GM19372 (cell line): ENCODE results near the gene HOXB7.

ENCODE experiments used
- ATAC-seq: cut with Tn5 transposase; IDR thresholded peaks from one replicate; pipeline ENCODE4 v1.9.1; 2021; ENCODE audit warnings: mild to moderate bottlenecking, low read depth, moderate library complexity; ENCODE audit not compliant: unreplicated experiment

HOXB7 gene

DNA sequence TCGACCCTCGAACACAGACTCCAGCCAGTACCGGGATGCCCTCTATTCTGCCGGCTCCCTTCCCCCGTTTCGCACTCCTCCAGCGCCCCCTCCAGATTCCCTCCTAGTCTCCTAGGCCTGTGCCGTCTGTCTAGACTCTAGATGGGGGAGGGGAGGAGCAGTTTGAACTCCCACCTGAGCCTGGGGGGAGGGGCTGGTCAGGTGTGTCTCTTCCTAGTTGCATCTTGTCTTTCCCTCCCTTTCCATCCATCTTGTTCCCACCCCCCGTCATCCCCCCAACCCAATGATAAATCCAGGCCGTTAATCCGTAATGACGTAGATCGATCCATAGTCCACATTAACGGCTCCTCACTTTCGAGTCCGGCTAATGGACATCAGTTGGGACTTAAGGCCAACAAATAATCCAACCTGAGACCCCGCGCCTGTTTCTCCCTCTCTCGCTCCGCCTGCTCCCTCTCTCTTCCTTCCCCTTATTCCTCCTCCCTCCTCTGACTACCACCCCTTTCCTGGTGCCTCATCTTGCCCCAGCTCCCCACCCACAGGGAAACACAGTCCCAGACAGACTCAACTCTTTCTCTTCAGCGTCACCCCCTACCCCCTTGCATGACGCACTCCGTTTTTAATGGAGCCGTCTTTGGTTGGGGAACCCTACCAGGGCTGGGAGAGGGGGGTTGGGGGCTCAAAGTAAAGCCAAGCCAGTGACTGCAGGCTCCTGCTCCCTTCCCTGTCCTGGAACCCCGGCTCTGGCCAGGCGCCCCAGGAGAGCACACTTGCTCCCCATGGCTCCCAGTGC lies 13.9 kb downstream of the HOXB7 start:
- ATAC-seq: no peak

DNA sequence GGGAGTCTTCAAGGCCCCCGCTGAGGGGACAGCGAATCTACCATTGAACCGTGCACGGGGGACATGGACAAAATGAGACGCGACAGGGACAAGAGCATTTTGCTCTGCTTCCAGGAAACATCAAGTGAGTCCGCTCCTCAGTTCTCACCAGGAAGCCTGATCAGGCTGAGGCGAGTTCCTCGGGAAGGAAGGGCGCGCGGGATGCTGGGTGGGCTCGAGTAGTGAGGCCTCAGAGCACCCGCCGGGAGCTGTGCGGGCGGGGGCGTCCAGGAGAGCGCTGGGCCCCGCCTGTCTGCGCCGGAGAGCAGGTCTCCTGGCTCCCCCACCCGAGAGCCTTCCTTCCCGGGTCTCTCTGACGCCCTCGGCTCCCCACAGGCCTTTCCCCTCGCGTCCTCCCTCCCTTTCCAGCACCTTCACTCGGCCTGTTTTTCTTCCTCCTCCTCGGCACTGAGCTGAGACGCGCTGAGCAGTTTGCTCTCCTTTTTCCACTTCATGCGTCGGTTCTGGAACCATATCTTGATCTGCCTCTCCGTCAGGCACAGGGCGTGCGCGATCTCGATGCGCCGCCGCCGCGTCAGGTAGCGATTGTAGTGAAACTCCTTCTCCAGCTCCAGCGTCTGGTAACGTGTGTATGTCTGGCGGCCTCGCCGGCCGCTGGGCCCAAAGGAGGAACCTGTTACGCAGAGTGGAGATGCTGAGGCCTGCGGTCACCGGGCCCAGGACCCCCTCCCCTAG lies 14.7 kb downstream of the HOXB7 start:
- ATAC-seq: no peak

DNA sequence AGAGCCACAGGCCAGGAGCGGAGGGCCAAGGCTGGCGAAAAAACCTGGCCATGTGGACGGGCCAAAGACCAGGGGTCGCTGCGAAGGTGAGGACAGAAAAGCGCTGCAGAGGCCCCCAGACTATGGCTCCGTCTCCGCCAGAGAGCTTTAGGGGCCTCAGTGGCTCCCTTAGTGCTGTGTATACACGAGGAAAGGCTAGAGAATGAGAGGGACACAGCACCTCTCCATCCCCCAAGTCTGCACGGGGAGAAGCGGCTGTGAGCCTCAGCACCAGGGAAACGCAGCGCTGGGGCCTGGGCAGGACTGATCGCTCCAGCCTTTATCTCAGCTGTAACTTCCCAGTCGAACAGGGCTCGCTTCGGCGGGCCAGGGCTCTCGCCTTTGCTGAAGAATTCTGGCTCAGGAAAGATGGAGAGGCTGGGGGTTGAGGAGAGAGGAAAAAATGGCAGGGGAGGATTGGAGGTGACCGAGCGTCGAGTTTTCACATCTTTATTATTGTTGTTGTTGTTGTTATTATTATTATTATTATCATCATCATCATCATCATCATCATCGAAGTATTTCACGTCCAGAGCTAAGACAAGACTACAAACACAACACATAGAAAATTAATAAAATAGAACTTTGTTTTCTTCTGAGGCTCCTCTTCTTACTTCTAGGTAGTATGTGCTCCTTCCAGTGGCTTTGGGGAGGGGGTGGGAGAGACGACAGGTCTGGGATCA lies 15.4 kb downstream of the HOXB7 start:
- ATAC-seq: no peak

DNA sequence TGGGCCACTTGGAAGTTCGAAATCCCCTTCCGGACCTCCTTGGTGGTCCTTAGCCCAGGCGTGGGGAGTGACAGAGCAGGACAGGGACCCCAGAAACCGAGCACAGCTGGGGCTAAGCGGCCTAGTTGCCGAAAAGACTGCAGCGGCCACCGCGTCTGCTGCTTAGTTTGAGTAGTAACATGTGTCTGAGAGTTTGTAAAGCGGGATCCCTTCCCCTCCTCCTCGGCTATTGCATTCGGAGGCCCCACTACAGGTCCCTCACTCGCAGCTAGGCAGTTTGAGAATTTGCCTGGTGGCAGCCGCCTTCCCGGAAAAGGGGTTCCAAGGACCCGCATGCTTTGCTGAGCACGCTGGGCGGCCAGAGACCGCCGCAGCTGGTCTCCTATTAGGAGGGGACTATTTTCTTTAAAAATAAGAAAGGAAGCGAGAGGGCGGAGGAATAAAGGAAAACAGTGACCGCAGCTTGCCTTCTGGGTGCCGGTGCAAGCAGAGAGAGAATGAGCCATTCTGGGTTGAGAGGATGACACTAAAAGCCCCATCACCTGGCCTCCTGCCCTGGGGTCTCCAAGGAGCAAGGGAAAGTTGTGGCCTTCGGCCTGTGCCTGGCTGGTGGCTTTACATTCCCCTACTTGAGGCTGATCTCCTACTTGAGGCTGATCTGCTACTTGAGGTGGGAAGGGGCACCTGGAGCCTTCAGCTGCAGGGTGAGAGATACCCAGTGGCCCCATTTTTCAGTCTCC lies 16.1 kb downstream of the HOXB7 start:
- ATAC-seq: no peak

DNA sequence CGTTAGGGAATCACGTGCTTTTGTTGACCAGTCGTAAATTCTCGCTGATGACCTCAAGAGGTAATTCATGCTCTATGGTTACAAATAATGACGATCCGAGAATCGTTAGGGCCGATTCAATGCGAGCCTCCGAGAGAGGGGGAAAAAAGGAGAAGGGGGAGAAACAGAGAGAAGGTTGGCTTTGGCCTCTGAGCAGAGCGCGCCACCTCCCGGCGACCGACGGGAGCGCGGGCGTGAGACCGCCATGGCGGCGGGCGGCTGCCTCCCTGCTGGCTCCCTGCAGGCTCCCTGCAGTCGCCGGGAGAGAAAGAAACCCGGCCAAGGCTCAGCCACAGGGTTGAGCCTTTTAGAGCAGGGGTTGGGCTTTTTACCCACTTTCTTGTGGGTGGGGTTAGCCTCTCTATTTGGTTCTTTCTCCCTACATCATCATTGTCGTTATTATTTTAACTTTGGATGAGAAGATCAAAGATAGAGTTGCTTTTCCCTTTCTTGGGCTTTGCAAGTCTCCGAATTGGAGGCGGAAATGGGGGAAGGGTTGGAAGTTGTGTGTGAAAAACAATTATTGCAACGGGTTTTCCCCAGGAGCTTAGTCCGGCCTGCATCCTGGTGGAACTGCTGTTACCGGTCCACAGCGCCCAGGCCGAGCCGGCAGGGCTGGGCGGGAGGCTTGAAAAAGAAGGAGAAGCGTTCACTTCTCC lies 16.8 kb downstream of the HOXB7 start:
- ATAC-seq: no peak

DNA sequence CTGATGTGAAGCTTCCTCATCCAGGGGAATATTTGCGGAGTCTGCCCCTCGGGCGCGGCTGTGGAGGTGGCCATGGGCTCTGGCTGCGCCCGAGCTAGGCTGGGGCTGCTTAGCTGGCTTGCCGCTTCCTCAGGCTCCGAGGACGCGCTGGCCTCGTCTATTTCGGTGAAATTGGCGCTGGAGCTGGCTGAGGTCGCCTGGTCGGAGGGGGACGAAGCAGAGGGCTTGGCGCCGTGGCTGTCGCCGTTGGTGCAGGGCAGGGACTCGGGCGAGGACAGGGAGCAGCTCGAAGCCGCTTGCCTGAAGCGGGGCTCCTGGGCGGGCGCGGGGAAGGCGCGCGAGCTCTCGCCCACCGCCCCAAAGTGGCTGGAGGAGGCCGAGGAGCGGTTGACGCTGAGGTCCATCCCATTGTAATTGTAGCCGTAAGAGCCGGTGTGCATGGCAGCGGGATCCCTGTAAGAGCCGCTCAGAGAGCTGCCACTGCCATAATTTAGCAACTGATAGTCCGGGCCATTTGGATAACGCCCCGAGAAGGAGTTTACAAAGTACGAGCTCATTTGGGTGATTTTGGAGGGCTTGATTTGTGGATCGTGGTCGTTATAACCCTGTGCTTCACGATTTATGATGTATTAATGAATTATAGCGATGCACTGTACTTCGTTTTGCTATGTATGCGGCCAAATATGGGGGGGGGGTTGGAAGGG lies 17.5 kb downstream of the HOXB7 start, which contains the start of gene HOXB5:
TSS of gene HOXB5 (minus strand) at position 654 of the 704 bp plus-strand sequence. CDS start at position 557, 97 bp downstream.
- ATAC-seq: no peak

DNA sequence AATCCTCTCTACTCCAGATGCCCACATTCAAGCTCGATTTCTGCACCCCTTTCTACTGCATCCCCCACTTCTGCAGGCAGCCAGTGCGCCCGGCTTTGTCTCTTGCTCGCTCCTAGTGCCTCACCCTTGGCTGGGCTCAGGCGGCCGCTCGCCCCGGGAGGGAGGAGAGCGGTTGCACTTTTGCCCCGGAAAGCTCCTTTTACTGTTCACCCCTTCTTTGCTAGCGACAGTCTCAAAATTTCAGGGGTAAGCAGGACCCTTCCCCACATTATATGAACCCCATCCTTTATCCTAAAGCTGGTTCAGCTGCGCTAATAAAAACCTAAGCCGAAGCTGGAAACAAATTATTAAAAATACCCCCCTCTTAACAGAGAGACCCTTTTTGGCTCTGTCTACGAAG lies 18.2 kb downstream of the HOXB7 start:
- no peak for ATAC-seq

DNA sequence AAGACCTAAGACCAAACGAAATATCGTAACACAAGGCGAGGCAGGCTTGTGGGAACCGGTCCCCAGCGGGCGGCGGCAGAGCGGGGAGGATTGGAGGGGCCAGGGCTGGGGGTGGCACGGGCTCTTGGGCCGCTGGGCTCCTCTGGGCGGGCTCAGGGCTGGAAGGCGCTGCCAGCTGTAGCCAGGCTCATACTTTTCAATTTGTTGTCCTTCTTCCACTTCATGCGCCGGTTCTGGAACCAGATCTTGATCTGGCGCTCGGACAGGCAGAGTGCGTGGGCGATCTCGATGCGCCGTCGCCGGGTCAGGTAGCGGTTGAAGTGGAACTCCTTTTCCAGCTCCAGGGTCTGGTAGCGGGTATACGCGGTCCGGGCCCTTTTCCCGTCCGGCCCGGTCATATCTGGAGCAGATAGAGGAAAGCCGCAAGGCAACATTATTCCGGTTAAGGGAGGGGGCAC lies 18.7 kb downstream of the HOXB7 start:
- ATAC-seq: no peak

DNA sequence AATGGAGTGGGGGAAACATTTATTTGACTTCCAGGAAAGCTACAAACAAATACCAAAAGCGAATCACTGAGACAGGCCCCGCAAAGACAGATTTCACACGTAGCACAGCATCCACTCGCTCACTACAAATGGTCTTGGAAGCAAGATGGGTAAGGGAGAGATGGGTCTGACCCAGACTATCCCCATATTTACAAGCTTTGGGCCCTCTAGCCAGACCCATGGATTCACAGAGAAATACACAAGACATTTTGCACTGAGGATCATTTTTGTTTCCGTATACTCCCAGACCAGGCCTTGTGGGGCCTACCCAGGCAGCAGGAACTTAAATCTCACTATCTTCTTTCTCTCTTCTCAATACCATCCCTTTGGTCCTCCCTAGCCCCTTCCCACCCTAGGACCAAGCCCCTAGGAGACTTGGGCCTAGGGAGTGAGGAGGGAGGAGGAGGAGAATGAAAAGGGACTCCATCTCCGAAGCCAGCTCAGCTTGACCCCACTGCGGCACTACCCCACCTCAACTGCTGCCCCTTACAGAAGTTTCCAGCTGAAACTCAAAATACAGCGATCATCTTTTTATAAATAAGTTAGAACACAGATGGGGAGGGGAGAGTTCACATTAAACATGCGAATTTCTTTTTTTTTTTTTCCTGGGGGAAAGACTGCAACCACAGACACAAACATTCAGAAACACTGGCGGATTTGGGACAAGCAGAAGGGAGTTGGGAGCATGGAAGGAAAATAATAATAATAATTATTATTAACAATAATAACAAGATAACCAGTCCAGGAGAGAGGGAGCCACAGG lies 19.4 kb downstream of the HOXB7 start:
- ATAC-seq: no peak

DNA sequence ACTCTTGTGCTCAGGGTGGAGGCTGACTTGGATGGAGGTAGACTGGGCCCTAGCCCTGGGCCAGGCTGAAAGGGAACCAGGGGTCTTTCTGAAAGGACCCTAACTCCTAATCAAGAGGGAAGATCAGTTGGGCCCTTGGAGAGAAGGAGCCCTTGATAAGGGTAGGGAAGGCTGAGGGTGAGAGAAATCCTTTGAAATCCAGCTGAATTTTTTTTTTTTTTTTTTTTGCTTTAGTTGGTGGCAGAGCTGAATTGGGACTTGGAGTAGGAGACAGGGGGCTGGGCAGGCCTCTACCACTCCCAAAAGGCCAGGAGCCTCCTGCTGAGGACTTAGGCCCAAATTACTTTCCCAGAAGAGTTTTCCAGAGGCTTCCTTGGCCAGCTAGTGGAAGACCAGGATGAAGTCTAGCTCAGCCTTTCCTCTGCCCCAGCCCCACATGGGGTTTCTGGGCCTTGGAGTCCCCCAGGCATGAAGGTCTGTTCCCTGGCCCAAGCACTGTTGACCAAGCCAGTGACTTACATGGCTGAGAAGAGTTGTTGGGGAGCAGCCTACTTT lies 20.1 kb downstream of the HOXB7 start:
- ATAC-seq: no peak

DNA sequence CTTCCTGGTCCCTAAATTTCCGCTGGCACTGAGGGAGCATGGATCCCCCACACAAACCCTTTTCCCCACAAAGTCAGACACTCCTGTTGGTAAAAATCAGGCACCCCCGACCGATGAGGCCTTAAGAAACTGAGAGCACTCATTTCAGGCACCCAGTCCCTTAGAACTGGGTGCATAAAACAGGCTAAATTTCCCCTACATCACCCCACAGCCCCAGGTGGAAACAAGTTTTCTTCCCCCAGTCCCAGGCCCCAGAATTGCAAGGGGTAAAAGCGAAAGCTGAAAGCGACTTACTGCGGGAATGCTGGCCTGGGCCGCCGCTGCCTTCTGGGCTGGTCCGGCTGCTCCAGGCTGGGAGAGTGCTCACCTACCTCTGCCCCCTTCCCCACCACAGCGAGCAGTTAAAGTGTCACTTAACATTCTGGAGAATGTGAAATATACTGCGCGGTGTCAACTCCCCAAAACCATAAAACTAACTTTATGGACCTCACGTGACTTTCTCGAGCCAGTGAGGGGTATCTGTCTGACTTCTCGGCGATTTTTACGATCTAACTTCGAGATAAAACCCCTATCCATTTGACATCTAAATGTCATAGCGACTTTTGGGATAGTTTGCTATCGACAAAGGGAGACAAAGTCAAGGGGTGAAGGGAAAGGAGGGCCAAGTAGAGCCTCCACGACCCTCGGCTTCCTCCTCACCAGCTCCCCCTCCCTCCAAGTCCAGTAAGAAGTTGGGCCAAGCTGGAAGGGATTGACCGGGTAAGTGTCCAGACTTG lies 20.8 kb downstream of the HOXB7 start, which contains the start of gene HOXB3:
TSS of gene HOXB3 (minus strand) at position 411 of the 776 bp plus-strand sequence. CDS start 37,767 bp downstream, outside the sequence.
- ATAC-seq: no peak

DNA sequence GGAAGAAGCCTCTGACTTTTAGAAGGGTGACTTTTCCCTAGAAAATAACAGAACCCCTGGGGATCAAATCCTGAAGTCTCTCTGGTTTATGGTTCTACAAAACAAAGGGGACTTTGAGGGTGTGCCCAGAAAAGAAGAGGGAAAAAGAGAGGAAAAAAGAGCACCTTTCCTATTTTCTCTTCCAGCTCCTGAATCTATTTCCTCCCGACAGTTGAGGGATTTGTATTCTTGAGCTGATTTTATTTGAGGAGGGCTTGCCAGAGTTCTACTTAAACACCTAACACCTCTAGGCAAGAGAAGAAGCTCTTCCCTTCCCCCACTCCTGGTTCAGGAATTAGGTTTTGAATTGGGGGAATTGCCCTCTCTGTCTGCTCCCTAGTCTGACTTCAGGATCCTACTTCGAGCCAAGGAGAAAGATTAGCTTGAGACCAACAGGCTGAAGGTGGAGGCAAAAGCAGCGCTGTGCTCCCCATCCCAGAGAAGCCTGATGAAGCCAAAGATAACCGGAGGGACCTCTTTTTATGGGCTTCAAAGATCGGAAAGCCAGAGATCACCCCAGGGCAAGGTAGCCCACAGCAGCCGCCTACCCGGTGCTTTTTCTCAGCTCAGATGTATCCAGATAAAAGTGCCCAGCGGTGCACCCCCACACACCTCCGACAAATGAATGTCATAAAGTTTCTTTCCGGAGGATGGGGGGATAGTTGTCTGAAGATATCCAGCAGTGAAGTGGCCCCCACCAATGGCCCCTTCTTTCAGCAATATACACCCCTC lies 21.6 kb downstream of the HOXB7 start:
- ATAC-seq: no peak

DNA sequence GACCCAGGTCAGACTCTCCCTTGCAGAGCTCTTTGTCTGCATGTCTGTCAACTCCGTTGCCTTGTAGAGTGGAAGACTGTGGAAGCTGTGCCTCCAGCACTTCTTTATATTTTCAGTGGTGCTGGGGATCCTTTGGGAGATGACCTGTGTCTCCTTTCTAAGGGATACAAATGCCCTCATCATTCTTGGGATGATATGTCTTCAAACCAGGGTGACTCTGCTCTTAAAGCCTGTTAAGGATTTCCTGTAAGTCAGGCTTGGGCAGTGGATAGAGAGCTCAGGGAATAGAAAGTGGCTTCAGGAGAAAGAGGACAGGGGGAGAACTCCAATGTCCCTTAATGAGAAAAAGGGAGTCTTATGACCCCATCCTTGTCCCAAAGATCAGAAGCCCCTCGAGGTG lies 22.3 kb downstream of the HOXB7 start:
- no peak for ATAC-seq

DNA sequence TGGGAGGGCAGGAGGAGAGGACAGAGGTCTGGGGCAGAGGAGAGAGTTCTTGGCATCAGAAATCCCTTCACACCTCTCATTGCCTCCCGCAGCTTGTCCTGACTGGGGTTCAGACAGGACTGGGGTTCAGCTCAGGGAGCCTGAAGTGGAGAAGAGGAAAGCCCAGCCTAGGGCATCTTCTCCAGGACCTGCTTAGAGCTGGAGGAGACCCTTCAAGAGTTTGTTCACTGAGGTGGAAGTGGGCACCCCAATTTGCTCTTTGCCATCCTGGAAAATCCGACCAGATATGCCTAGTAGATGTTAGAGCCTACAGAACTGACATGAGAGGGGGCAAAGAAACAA lies 22.8 kb downstream of the HOXB7 start:
- no peak for ATAC-seq

DNA sequence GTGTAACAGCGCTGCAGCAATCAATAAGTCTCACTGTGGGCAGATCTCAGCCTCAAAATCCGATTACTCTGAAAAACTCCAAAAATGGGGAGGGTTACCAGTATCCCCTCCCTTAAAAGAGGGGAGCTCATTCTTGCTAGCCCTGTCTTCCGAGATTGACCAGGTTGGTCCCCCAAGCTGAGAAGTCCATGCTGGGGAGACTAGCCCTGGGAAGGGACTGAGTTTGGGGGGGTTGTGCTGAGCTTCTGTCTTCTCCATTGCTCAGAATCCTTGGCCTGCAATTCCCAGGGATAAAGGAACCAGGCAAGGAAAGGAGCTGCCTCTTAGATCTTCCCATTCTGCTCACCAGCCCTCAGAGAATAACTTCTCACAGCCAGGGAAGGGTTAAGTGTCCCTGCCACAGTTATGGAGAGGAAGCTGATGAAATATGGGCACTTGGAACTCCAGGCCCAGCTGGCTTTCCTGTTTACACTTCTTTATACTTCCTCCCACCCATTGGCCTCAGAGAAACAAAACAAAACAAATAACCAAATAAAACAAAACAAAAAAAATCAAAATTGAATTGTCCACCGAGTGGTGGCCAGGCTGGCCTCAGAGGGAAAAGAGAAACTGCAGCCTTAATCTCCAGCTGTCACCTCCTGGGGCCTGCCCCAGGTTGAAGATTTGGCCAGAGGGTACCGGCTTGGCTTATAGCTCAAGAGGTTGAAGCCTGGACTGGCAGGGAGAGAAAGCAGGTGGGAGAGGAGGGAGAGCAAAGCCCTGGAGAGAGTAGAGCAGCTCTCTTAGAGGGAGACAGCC lies 23.3 kb downstream of the HOXB7 start:
- ATAC-seq: no peak
